Liver (tissue), 3 donors: ENCODE measurements around the gene ST6GALNAC3.

Experiments used
- CTCF ChIP-seq: fragments of 150-350 bp; IDR thresholded peaks from 2 replicates; pipeline ENCODE4 v1.5.1; 2017; ENCODE audit warnings: improper control_type of control experiment, low read depth, low read length; ENCODE audit not compliant: missing input control
- FOXA1 ChIP-seq: IDR thresholded peaks from 2 replicates; pipeline ENCODE4 v1.6.1; 2016; ENCODE audit warnings: antibody characterized with exemption
- TAF1 ChIP-seq: conservative IDR thresholded peaks from 2 replicates; pipeline ENCODE4 v1.6.1; 2016; ENCODE audit warnings: antibody characterized with exemption, mild to moderate bottlenecking
- donor health status: healthy.
- donor health status: healthy.

GRCh38 chr1:76471536-76471935 lies 397.0 kb downstream of the ST6GALNAC3 start:
- TF ChIP-seq TAF1 (no peak), CTCF (no peak), FOXA1 (no peak)
